Measurements from ENCODE around the gene MRTFB.

DNA sequence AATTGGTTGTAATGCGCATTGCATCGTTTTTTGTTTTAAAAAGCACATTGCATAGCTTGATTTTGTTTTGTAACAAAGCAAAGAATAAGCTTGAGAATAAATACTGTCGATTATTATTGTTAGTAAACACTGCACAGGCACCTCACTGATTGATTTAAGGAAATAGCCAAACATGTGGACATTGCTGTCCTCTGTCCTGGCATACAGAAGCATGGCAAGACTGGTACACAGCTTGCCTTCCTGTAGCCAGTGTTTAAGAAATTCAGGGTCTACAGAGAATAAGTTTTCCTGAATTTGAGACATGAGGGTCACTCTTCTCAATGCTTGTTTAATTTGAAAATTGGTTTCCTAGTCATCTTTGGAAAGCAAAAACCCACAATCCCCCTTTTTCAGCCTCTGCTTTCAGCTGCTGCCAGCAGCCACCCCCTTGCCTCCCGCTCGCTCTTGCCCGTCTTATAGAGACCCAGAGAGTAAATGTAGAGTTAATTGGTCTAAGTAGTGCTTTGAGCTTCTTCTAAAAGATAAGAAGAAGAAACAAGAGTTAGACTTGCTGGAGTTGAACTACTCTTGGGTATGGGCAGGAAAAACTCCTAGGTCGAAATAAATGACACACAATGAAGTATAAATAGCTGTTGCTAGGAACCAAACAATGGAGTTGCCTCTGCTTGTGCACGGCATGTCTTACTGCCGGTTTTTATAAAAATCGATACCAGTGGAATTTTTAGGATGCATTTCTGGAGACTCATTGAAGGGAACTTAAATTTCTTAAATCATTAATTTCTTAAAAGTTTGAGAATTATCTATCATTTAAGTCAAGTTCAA lies 116.6 kb downstream of the MRTFB start:
- TF ChIP-seq, protein P1, sequence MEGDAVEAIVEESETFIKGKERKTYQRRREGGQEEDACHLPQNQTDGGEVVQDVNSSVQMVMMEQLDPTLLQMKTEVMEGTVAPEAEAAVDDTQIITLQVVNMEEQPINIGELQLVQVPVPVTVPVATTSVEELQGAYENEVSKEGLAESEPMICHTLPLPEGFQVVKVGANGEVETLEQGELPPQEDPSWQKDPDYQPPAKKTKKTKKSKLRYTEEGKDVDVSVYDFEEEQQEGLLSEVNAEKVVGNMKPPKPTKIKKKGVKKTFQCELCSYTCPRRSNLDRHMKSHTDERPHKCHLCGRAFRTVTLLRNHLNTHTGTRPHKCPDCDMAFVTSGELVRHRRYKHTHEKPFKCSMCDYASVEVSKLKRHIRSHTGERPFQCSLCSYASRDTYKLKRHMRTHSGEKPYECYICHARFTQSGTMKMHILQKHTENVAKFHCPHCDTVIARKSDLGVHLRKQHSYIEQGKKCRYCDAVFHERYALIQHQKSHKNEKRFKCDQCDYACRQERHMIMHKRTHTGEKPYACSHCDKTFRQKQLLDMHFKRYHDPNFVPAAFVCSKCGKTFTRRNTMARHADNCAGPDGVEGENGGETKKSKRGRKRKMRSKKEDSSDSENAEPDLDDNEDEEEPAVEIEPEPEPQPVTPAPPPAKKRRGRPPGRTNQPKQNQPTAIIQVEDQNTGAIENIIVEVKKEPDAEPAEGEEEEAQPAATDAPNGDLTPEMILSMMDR (conservative IDR thresholded peaks at IDR 0.05 in 1 of 2, IDR thresholded peaks at IDR 0.05 in 1 of 2; ENCODE audit: low read depth in 1 of 2, low read length in 2 of 2): no peak
- no peak for TF ChIP-seq EZH2 (IDR thresholded peaks at IDR 0.05; ENCODE audit: low read length, missing control alignments)

All from fibroblast of lung (primary cell).